HCT116 (cell line): ENCODE results near the gene SLC6A2. TPM values are rescaled to one million over a fixed set of nuclear protein-coding genes. Genes with fewer than 3 reads are reported as not detected.

Experiments
- ATAC-seq: fragments of 200-7000 bp; cut with Tn5 transposase; 2 replicates; pipeline ENCODE4 v1.9.1; 2020; ENCODE audit warnings: mild to moderate bottlenecking, moderate library complexity
- BruUV-seq: library from RNA; stranded (reverse); fragments of 400-500 nt; replicated peaks from 2 replicates; lab custom pipeline; 2021; lab: Mats Ljungman, UMichigan
- CTCF ChIA-PET: fragments of 300-600 bp; sonication (Branson Sonifier 250); formaldehyde crosslinking; loops from one replicate; lab custom pipeline; 2021; ENCODE audit warnings: antibody characterized with exemption; lab: Charles Lee
- POLR2A ChIA-PET: fragments of 300-600, 350-600 bp; sonication (Branson Sonifier 250); formaldehyde crosslinking; loops from one replicate; lab custom pipeline; 2021; ENCODE audit warnings: antibody characterized with exemption; lab: Charles Lee
- RAD21 ChIA-PET, 2 experiments: fragments of 300-600 bp; sonication (Branson Sonifier 250); formaldehyde crosslinking; loops; one replicate each; lab custom pipeline; 2023; ENCODE audit warnings: low total read pairs in 2 of 2; ENCODE audit not compliant: uncharacterized antibody in 2 of 2, unreplicated experiment in 2 of 2, low non-redundant PET in 1 of 2; lab: Charles Lee
- DNase-seq: peaks from one replicate; pipeline ENCODE4 v3.0.0-alpha.2; 2010; ENCODE audit warnings: low read depth, low spot score
- H2AFZ ChIP-seq: fragments of 200-600 bp; shearing (Covaris generic), sonication (generic); 2 replicates; pipeline ENCODE4 v1.6.1; 2017; ENCODE audit warnings: low read depth, mixed run types, mixed read lengths, antibody characterized with exemption, low read length; ENCODE audit not compliant: poor library complexity, severe bottlenecking
- H3K27ac ChIP-seq: 2 replicates; pipeline ENCODE4 v1.5.1; 2012; ENCODE audit warnings: low read depth, low read length
- H3K27me3 ChIP-seq: fragments of 200-600 bp; sonication (generic); 2 replicates; pipeline ENCODE4 v1.6.1; 2016; ENCODE audit warnings: mixed run types, low read length, mixed read lengths; ENCODE audit not compliant: insufficient read depth
- H3K36me3 ChIP-seq, 2 experiments: fragments of 200-500 bp in 1 of 2; fragments of 200-600 bp in 1 of 2; sonication (Bioruptor generic) in 1 of 2; sonication (generic) in 1 of 2; 2 replicates each; pipeline versions ENCODE4 v1.5.1 to v1.6.1; 2014 to 2016; ENCODE audit warnings: low read length in 2 of 2, inconsistent platforms in 1 of 2, mixed read lengths in 1 of 2, mixed run types in 1 of 2; ENCODE audit not compliant: insufficient read depth in 2 of 2, control insufficient read depth in 1 of 2
- H3K4me1 ChIP-seq, 2 experiments: fragments of 200-600 bp in 1 of 2; sonication (generic) in 1 of 2; 2 replicates each; pipeline versions ENCODE4 v1.5.1 to v1.6.1; 2012 to 2017; ENCODE audit warnings: low read length in 2 of 2, inconsistent platforms in 1 of 2, mild to moderate bottlenecking in 1 of 2, mixed read lengths in 1 of 2, mixed run types in 1 of 2, moderate library complexity in 1 of 2; ENCODE audit not compliant: insufficient read depth in 2 of 2, control insufficient read depth in 1 of 2
- H3K4me2 ChIP-seq: fragments of 200-600 bp; sonication (generic); 2 replicates; pipeline ENCODE4 v1.6.1; 2017; ENCODE audit warnings: mixed run types, low read length, mixed read lengths
- H3K4me3 ChIP-seq, 2 experiments: fragments of 200-600 bp in 1 of 2; sonication (generic) in 1 of 2; replicated peaks in 1 of 2; 2 replicates each; pipeline ENCODE4 v1.5.1; 2011 to 2016; ENCODE audit warnings: low read length in 2 of 2, control low read depth in 1 of 2, low read depth in 1 of 2, mild to moderate bottlenecking in 1 of 2, mixed read lengths in 1 of 2, mixed run types in 1 of 2
- H3K79me2 ChIP-seq: fragments of 200-600 bp; sonication (generic); 2 replicates; pipeline ENCODE4 v1.6.1; 2017; ENCODE audit warnings: mild to moderate bottlenecking, mixed run types, low read length, moderate library complexity, mixed read lengths; ENCODE audit not compliant: insufficient read depth
- H3K9ac ChIP-seq: fragments of 200-600 bp; sonication (generic); 2 replicates; pipeline ENCODE4 v1.6.1; 2016; ENCODE audit warnings: low read length, mixed read lengths
- H3K9me2 ChIP-seq: fragments of 200-600 bp; sonication (generic), shearing (Covaris generic); 2 replicates; pipeline ENCODE4 v1.6.1; 2017; ENCODE audit warnings: mixed run types, mild to moderate bottlenecking, moderate library complexity; ENCODE audit not compliant: insufficient read depth
- H3K9me3 ChIP-seq, 2 experiments: fragments of 200-500 bp in 1 of 2; fragments of 200-600 bp in 1 of 2; sonication (Bioruptor generic) in 1 of 2; sonication (generic) in 1 of 2; 2 replicates each; pipeline ENCODE4 v1.6.1; 2014 to 2017; ENCODE audit warnings: low read length in 2 of 2, mixed read lengths in 2 of 2, inconsistent platforms in 1 of 2, low read depth in 1 of 2, mild to moderate bottlenecking in 1 of 2, mixed run types in 1 of 2, moderate library complexity in 1 of 2; ENCODE audit not compliant: control insufficient read depth in 1 of 2, insufficient read depth in 1 of 2
- H4K20me1 ChIP-seq: fragments of 200-600 bp; sonication (generic), shearing (Covaris generic); 2 replicates; pipeline ENCODE4 v1.6.1; 2017; ENCODE audit warnings: mixed run types, mild to moderate bottlenecking, moderate library complexity; ENCODE audit not compliant: insufficient read depth
- CBX3 ChIP-seq: IDR thresholded peaks from 2 replicates; pipeline ENCODE4 v1.6.1; 2012; ENCODE audit warnings: low read depth
- CEBPB ChIP-seq: IDR thresholded peaks from 2 replicates; pipeline ENCODE4 v1.6.1; 2012; ENCODE audit warnings: low read depth
- ELF1 ChIP-seq: IDR thresholded peaks from 2 replicates; pipeline ENCODE4 v1.6.1; 2012; ENCODE audit warnings: low read depth, borderline replicate concordance
- EZH2phosphoT487 ChIP-seq: fragments of 200-600 bp; IDR thresholded peaks from 2 replicates; pipeline ENCODE4 v1.6.1; 2018; ENCODE audit warnings: antibody characterized with exemption, borderline replicate concordance
- FOSL1 ChIP-seq: IDR thresholded peaks from 2 replicates; pipeline ENCODE4 v1.6.1; 2012; ENCODE audit warnings: low read depth
- JUND ChIP-seq: IDR thresholded peaks from 2 replicates; pipeline ENCODE4 v1.6.1; 2012
- MAX ChIP-seq: IDR thresholded peaks from 2 replicates; pipeline ENCODE4 v1.6.1; 2012
- POLR2A ChIP-seq: IDR thresholded peaks from 2 replicates; pipeline ENCODE4 v1.7.0; 2011; ENCODE audit warnings: borderline replicate concordance; ENCODE audit not compliant: insufficient read depth, insufficient read length; ENCODE audit errors: extremely low read depth
- POLR2AphosphoS5 ChIP-seq: IDR thresholded peaks from 2 replicates; pipeline ENCODE4 v1.6.1; 2011; ENCODE audit warnings: mild to moderate bottlenecking, low read depth, low read length, moderate library complexity
- SRF ChIP-seq: IDR thresholded peaks from 2 replicates; pipeline ENCODE4 v1.6.1; 2012; ENCODE audit warnings: low read depth
- TCF7L2 ChIP-seq: IDR thresholded peaks from 2 replicates; pipeline ENCODE4 v1.7.0; 2011; ENCODE audit warnings: borderline replicate concordance, inconsistent platforms; ENCODE audit not compliant: insufficient read depth, insufficient read length; ENCODE audit errors: extremely low read depth
- YY1 ChIP-seq: IDR thresholded peaks from 2 replicates; pipeline ENCODE4 v1.6.1; 2011; ENCODE audit warnings: low read length, low read depth, moderate library complexity, mild to moderate bottlenecking; ENCODE audit not compliant: insufficient replicate concordance; ENCODE audit errors: extremely low read depth
- ZBTB33 ChIP-seq: IDR thresholded peaks from 2 replicates; pipeline ENCODE4 v1.6.1; 2011; ENCODE audit warnings: mild to moderate bottlenecking, low read length, moderate library complexity; ENCODE audit not compliant: insufficient replicate concordance; ENCODE audit errors: extremely low read depth
- ZFX ChIP-seq: fragments of 450-650 bp; IDR thresholded peaks from 2 replicates; pipeline ENCODE4 v1.6.1; 2017
- intact Hi-C: fragments of 100-400 bp; cut with micrococcal nuclease; formaldehyde crosslinking; loops from 2 replicates; pipeline ENCODE4 v1.10.0; 2022
- total RNA-seq: library from RNA; stranded (reverse); gene quantifications from one replicate; pipeline ENCODE4 v1.2.1, GENCODE V29; 2021; ENCODE audit not compliant: unreplicated experiment
- TF ChIP-seq, protein P1 (sequence below): IDR thresholded peaks from 2 replicates; pipeline ENCODE4 v1.6.1; 2012
- TF ChIP-seq, protein P2 (sequence below): IDR thresholded peaks from 2 replicates; pipeline ENCODE4 v1.6.1; 2012; ENCODE audit warnings: low read depth

SLC6A2 gene
- total RNA-seq, 1 experiment from 2014 or later, result not detected

DNA sequence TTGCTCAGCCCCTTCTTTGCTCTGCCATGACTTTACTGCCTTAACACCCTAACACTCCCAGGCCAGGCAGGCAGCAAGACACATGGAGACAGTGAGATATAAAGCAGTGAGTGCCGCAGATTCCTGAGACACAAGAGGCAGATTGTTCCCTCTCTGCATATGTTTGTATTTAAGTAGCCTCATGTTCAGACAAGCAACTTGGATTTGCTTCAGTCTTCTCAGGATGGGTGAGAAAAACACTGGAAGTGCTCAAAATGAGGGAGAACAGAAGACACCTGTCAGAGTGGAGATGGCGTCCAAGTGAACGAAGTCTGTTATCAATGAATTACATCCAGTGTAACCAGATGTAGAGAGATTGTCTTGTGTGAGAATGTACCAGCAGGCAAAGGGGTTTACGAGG, 90.3 kb downstream of the SLC6A2 start (continued):
- no peak for TF ChIP-seq YY1
- TF ChIP-seq, protein P1, sequence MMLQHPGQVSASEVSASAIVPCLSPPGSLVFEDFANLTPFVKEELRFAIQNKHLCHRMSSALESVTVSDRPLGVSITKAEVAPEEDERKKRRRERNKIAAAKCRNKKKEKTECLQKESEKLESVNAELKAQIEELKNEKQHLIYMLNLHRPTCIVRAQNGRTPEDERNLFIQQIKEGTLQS, result no peak

DNA sequence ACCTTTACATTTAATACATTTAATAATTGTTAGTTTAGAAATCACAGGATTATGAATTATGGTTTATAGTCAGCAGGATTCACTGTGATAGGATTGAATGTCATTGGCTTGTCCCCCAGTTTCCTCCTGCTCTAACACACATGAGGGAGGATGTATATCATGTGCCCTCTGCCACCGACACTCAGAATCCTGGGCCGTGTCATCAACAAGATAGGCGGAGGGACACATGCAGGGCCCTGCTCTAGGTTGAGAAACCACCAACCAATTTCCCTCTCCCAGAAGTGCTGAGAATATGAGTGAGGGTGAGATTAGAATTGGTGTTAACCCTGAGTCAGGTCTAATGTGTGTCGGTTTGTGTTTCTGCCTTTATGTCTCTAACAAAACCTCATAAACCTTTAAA, 92.0 kb downstream of the SLC6A2 start:
- no peaks in the 10 kb centered on the region for H4K20me1 ChIP-seq
- POLR2A ChIA-PET, result no interaction called here
- no peaks in the 10 kb centered on the region for H3K9me3 ChIP-seq
- peaks cover 0 to 6% of the 10 kb centered on the region in 2 experiments; a peak in 1 of 4 replicates for H3K4me1 ChIP-seq
- no peaks in the 10 kb centered on the region for H3K79me2 ChIP-seq
- TF ChIP-seq ZBTB33 (no peak), EZH2phosphoT487 (no peak), JUND (no peak), POLR2AphosphoS5 (no peak), ELF1 (no peak), MAX (no peak), FOSL1 (no peak), ZFX (no peak), POLR2A (no peak), TCF7L2 (no peak), CBX3 (no peak), SRF (no peak), YY1 (no peak), CEBPB (no peak)
- TF ChIP-seq, protein P1, result no peak
- TF ChIP-seq, protein P2, sequence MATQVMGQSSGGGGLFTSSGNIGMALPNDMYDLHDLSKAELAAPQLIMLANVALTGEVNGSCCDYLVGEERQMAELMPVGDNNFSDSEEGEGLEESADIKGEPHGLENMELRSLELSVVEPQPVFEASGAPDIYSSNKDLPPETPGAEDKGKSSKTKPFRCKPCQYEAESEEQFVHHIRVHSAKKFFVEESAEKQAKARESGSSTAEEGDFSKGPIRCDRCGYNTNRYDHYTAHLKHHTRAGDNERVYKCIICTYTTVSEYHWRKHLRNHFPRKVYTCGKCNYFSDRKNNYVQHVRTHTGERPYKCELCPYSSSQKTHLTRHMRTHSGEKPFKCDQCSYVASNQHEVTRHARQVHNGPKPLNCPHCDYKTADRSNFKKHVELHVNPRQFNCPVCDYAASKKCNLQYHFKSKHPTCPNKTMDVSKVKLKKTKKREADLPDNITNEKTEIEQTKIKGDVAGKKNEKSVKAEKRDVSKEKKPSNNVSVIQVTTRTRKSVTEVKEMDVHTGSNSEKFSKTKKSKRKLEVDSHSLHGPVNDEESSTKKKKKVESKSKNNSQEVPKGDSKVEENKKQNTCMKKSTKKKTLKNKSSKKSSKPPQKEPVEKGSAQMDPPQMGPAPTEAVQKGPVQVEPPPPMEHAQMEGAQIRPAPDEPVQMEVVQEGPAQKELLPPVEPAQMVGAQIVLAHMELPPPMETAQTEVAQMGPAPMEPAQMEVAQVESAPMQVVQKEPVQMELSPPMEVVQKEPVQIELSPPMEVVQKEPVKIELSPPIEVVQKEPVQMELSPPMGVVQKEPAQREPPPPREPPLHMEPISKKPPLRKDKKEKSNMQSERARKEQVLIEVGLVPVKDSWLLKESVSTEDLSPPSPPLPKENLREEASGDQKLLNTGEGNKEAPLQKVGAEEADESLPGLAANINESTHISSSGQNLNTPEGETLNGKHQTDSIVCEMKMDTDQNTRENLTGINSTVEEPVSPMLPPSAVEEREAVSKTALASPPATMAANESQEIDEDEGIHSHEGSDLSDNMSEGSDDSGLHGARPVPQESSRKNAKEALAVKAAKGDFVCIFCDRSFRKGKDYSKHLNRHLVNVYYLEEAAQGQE, result no peak
- H3K4me3 ChIP-seq, result no peak overlapping the region
- H3K9me2 ChIP-seq, result no peaks in the 10 kb centered on the region
- no TSS peak for BruUV-seq
- H3K27me3 ChIP-seq, result peaks cover 14% of the 10 kb centered on the region
- CTCF ChIA-PET, result no interaction called here
- intact Hi-C loops, result no loop called here
- DNase-seq (no peak), ATAC-seq (no peak)
- no peak overlapping the region for H3K27ac ChIP-seq
- no peak overlapping the region for H3K9ac ChIP-seq
- no peaks in the 10 kb centered on the region for H3K36me3 ChIP-seq
- no peak overlapping the region for H3K4me2 ChIP-seq
- H2AFZ ChIP-seq, result no peak overlapping the region
- RAD21 ChIA-PET, result no interaction called here
